ENCODE results near the gene ACTR8.

The ACTR8 gene

GRCh38 chr3:53863145-53863544 is 18.8 kb downstream of the ACTR8 start:
- no peak for DNase-seq

- DNase-seq: no peak
Observed at GRCh38 chr3:53862241-53862640, 19.7 kb downstream of the ACTR8 start.

GRCh38 chr3:53860196-53860595 is 21.8 kb downstream of the ACTR8 start:
- no peak for DNase-seq

- DNase-seq: no peak
Observed at GRCh38 chr3:53859178-53859577, 22.8 kb downstream of the ACTR8 start.

GRCh38 chr3:53858096-53858741 is 23.7 kb downstream of the ACTR8 start:
- no peak for DNase-seq

- DNase-seq: no peak
Observed at GRCh38 chr3:53856964-53857363, 25.0 kb downstream of the ACTR8 start.

- DNase-seq: no peak
Observed at GRCh38 chr3:53850895-53851294, 31.1 kb downstream of the ACTR8 start.

GRCh38 chr3:53849916-53850315 is 32.0 kb downstream of the ACTR8 start:
- no peak for DNase-seq

- no peak for DNase-seq
Observed at GRCh38 chr3:53846851-53847155, 35.1 kb downstream of the ACTR8 start.

GRCh38 chr3:53846134-53846850 is 35.7 kb downstream of the ACTR8 start, which contains the start of the genes CHDH and IL17RB:
Gene CHDH, minus strand, starts transcription at chr3:53846419. Its CDS starts 22,411 bp downstream, at chr3:53824008.
Gene IL17RB, plus strand, starts transcription at chr3:53846568. Its CDS starts 21 bp downstream, at chr3:53846589.
- no peak for DNase-seq

GRCh38 chr3:53845881-53846133 is 36.1 kb downstream of the ACTR8 start:
- no peak for DNase-seq

- DNase-seq: no peak
Observed at GRCh38 chr3:53845103-53845880, 36.7 kb downstream of the ACTR8 start.

- no peak for DNase-seq
Observed at GRCh38 chr3:53844262-53845102, 37.5 kb downstream of the ACTR8 start.

- no peak for DNase-seq
Observed at GRCh38 chr3:53843195-53844177, 38.5 kb downstream of the ACTR8 start.

GRCh38 chr3:53842436-53843194 is 39.3 kb downstream of the ACTR8 start:
- DNase-seq: no peak

GRCh38 chr3:53841296-53841695 is 40.7 kb downstream of the ACTR8 start:
- no peak for DNase-seq

- no peak for DNase-seq
Observed at GRCh38 chr3:53837331-53837730, 44.6 kb downstream of the ACTR8 start.

GRCh38 chr3:53836084-53836872 is 45.7 kb downstream of the ACTR8 start:
- no peak for DNase-seq

GRCh38 chr3:53835257-53835656 is 46.7 kb downstream of the ACTR8 start:
- DNase-seq: no peak

GRCh38 chr3:53834429-53835095 is 47.4 kb downstream of the ACTR8 start:
- no peak for DNase-seq
